Lower lobe of right lung (tissue), 2 donors: ENCODE measurements around the gene GNAZ. TPM values are rescaled to one million over a fixed set of nuclear protein-coding genes. Genes with fewer than 3 reads are reported as not detected.

ENCODE experiments used
- ATAC-seq, 2 donors: fragments of 200-7000 bp; cut with Tn5 transposase; one replicate each; pipeline ENCODE4 v1.9.1; 2020 to 2022; ENCODE audit warnings: mild to moderate bottlenecking in 2 of 2, moderate library complexity in 2 of 2
- DNase-seq: peaks from one replicate; pipeline ENCODE4 v3.0.0-alpha.2; 2020
- H3K27ac ChIP-seq: fragments of 200-600 bp; one replicate; pipeline ENCODE4 v1.8.0; 2022
- H3K27me3 ChIP-seq: fragments of 200-600 bp; one replicate; pipeline ENCODE4 v1.8.0; 2022; ENCODE audit warnings: low read depth
- H3K36me3 ChIP-seq: fragments of 200-600 bp; one replicate; pipeline ENCODE4 v1.8.0; 2022; ENCODE audit warnings: mild to moderate bottlenecking
- H3K4me1 ChIP-seq: fragments of 200-600 bp; one replicate; pipeline ENCODE4 v1.8.0; 2022
- H3K4me3 ChIP-seq: fragments of 200-600 bp; one replicate; pipeline ENCODE4 v1.8.0; 2022; ENCODE audit warnings: mild to moderate bottlenecking
- H3K9me3 ChIP-seq: fragments of 200-600 bp; one replicate; pipeline ENCODE4 v1.8.0; 2022
- CTCF ChIP-seq: fragments of 200-600 bp; IDR thresholded peaks from one replicate; pipeline ENCODE4 v1.8.0; 2022; ENCODE audit warnings: antibody characterized with exemption, mild to moderate bottlenecking
- intact Hi-C: fragments of 100-400 bp; cut with DNase I; formaldehyde crosslinking; loops from one replicate; pipeline ENCODE4 v1.11.0; 2022
- total RNA-seq: library from RNA; stranded (reverse); fragmentation: NEBNext Ultra II Directional; extraction: Animal tissue kit (Norgen Biotek cat#: 25700); gene quantifications from one replicate; pipeline ENCODE4 v1.2.1, GENCODE V29; 2021
- donor health status: DM: no; HTN: yes; CAD: no; lungs with severe emphysema.

GNAZ gene
- total RNA-seq, 1 donor from 2014 or later = 2.4 TPM

GRCh38 chr22:23029521-23030228 is 40.6 kb upstream of the GNAZ start:
- Histone ChIP-seq H3K9me3 (no peaks in the 10 kb centered on the region), H3K27ac (no peak overlapping the region), H3K4me1 (no peaks in the 10 kb centered on the region), H3K27me3 (peaks cover 6% of the 10 kb centered on the region), H3K4me3 (no peak overlapping the region), H3K36me3 (no peaks in the 10 kb centered on the region)
- TF ChIP-seq CTCF = no peak
- ATAC-seq (no peak), DNase-seq (no peak)
- intact Hi-C loops = no loop called here

GRCh38 chr22:23031381-23031780 is 38.9 kb upstream of the GNAZ start:
- H3K27ac ChIP-seq = no peak overlapping the region
- no peak for ATAC-seq
- peaks cover 6% of the 10 kb centered on the region for H3K27me3 ChIP-seq
- no peak overlapping the region for H3K4me3 ChIP-seq
- H3K4me1 ChIP-seq = no peaks in the 10 kb centered on the region
- no peaks in the 10 kb centered on the region for H3K36me3 ChIP-seq
- DNase-seq = no peak
- H3K9me3 ChIP-seq = no peaks in the 10 kb centered on the region
- no peak for TF ChIP-seq CTCF
- intact Hi-C loops = no loop called here

- intact Hi-C loops = no loop called here
- no peak for TF ChIP-seq CTCF
- ATAC-seq (no peak), DNase-seq (no peak)
- no peaks in the 10 kb centered on the region for H3K4me1 ChIP-seq
- no peak overlapping the region for H3K4me3 ChIP-seq
- no peaks in the 10 kb centered on the region for H3K9me3 ChIP-seq
- peaks cover 6% of the 10 kb centered on the region for H3K27me3 ChIP-seq
- no peak overlapping the region for H3K27ac ChIP-seq
- H3K36me3 ChIP-seq = no peaks in the 10 kb centered on the region
Measured at GRCh38 chr22:23031786-23032185, 38.5 kb upstream of the GNAZ start.

DNA sequence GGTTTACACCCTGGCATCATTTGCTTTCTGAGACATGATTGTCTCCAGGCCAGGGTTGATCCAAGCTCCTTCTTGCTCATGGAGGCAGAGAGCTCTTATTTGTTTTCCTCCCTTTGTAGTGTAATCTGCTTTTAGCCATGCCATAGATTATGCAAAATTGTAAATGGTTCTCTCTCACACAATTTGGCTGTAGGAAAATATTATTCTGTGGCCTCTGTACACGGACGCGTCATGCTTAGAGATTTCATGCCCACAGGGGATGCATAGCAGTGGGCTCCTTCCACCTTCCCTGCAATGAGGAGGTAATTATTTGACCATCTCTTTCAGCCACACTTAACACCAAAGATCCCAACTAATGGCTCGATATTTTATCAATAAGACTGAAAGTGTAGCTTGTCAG is 37.7 kb upstream of the GNAZ start:
- TF ChIP-seq CTCF = no peak
- no peaks in the 10 kb centered on the region for H3K36me3 ChIP-seq
- H3K9me3 ChIP-seq = no peaks in the 10 kb centered on the region
- no peak overlapping the region for H3K4me3 ChIP-seq
- no peaks in the 10 kb centered on the region for H3K4me1 ChIP-seq
- H3K27ac ChIP-seq = no peak overlapping the region
- no peak for DNase-seq
- ATAC-seq = no peak
- H3K27me3 ChIP-seq = peaks cover 12% of the 10 kb centered on the region
- intact Hi-C loops = no loop called here

- Histone ChIP-seq H3K36me3 (no peaks in the 10 kb centered on the region), H3K4me3 (no peak overlapping the region), H3K9me3 (no peaks in the 10 kb centered on the region), H3K27ac (no peak overlapping the region), H3K27me3 (peaks cover 18% of the 10 kb centered on the region), H3K4me1 (no peaks in the 10 kb centered on the region)
- ATAC-seq (no peak), DNase-seq (no peak)
- intact Hi-C loops = no loop called here
- no peak for TF ChIP-seq CTCF
Measured at GRCh38 chr22:23033116-23033905, 37.0 kb upstream of the GNAZ start.
